DMS 273 (cell line): ENCODE data around the gene PRKAA2.

Experiments used
- DNase-seq: peaks from one replicate; lab custom pipeline; 2025; ENCODE audit not compliant: unreplicated experiment; lab: John Stamatoyannopoulos, UW

The PRKAA2 gene

GRCh38 chr1:56712150-56712549 is 67.0 kb downstream of the PRKAA2 start:
- no peak for DNase-seq

- DNase-seq: no peak
Observed at GRCh38 chr1:56713112-56713511, 68.0 kb downstream of the PRKAA2 start.

- DNase-seq: no peak
Observed at GRCh38 chr1:56715156-56715555, 70.0 kb downstream of the PRKAA2 start.

- DNase-seq: peak; percentile 18
Observed at GRCh38 chr1:56719171-56719570, 74.1 kb downstream of the PRKAA2 start.

- DNase-seq: no peak
Observed at GRCh38 chr1:56726706-56727105, 81.6 kb downstream of the PRKAA2 start.

GRCh38 chr1:56728964-56729363 is 83.8 kb downstream of the PRKAA2 start:
- no peak for DNase-seq

GRCh38 chr1:56745231-56745630 is 100.1 kb downstream of the PRKAA2 start:
- DNase-seq: no peak

- no peak for DNase-seq
Observed at GRCh38 chr1:56754708-56755479, 109.8 kb downstream of the PRKAA2 start.

- no peak for DNase-seq
Observed at GRCh38 chr1:56755911-56756310, 110.8 kb downstream of the PRKAA2 start.

GRCh38 chr1:56758135-56758534 is 113.0 kb downstream of the PRKAA2 start:
- DNase-seq: peak; percentile 54

GRCh38 chr1:56758794-56759193 is 113.7 kb downstream of the PRKAA2 start:
- DNase-seq: no peak
